ENCODE data around the gene MYMK.

- TF ChIP-seq ARNTL (CRISPR knock-in tag; IDR thresholded peaks at IDR 0.05; ENCODE audit: borderline replicate concordance, low read depth) (no peak), ZFP3 (CRISPR knock-in tag; IDR thresholded peaks at IDR 0.05) (no peak), ESRRG (CRISPR knock-in tag; IDR thresholded peaks at IDR 0.05) (no peak), ZFP30 (CRISPR knock-in tag; IDR thresholded peaks at IDR 0.05) (no peak), TCF4 (CRISPR knock-in tag; IDR thresholded peaks at IDR 0.05; ENCODE audit: borderline replicate concordance) (no peak; the same call in 1 of the 2 replicates), PATZ1 (CRISPR knock-in tag; IDR thresholded peaks at IDR 0.05; ENCODE audit: borderline replicate concordance) (no peak), TSHZ2 (CRISPR knock-in tag; IDR thresholded peaks at IDR 0.05) (no peak), PPARA (CRISPR knock-in tag; IDR thresholded peaks at IDR 0.05; ENCODE audit: borderline replicate concordance) (no peak), ZNF70 (CRISPR knock-in tag; IDR thresholded peaks at IDR 0.05) (no peak), ZC3H10 (CRISPR knock-in tag; IDR thresholded peaks at IDR 0.05) (no peak), RARB (CRISPR knock-in tag; IDR thresholded peaks at IDR 0.05) (no peak)
Measured at GRCh38 chr9:133534346-133535291, 9.9 kb upstream of the MYMK start, which contains the start of gene ADAMTSL2.

Data from SK-N-SH treated with all-trans-retinoic acid at 6 μM for 48 hours (cell line).